T1000 (cell line): ENCODE results near the gene NUDCD2.
"Not testable (repeated sequence)": the region's sequence is repeated elsewhere in the genome, so short reads cannot be mapped to it uniquely, and the experiment has no call there.

Source experiments
- DNase-seq: peaks from one replicate; lab custom pipeline; 2025; ENCODE audit warnings: mixed read lengths; lab: John Stamatoyannopoulos, UW

NUDCD2 gene

DNA sequence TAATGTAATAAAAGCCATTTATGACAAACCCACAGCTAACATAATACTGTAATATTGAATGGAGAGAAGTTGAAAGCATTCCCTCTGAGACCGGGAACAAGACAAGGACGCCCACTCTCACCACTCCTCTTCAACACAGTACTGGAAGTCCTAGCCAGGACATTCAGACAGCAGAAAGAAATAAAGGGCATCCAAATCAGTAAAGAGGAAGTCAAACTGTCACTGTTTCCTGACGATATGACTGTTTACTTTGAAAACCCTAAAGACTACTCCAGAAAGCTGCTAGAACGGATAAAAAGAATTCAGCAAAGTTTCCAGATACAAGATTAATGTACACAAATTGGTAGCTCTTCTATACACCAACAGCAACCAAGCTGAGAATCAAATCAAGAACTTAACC, 33.8 kb downstream of the NUDCD2 start:
- not testable (repeated sequence) for DNase-seq

DNA sequence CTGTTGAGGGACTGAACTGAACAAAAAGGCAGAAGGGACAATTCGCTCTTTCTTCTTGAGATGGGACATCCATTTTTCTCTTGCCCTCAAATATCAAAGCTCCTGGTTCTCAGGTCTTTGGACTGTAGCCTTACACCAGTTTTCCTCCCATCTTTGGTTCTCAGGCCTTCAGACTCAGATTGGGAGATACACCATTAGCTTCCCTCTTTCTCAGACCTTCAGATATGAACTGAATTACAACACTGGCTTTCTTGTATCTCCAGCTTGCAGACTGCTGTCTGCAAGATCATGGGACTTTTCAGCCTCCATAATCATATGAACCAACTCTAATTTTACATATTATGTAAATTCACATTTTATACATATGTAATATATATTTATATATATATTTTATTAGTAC, 35.1 kb downstream of the NUDCD2 start:
- no peak for DNase-seq

DNA sequence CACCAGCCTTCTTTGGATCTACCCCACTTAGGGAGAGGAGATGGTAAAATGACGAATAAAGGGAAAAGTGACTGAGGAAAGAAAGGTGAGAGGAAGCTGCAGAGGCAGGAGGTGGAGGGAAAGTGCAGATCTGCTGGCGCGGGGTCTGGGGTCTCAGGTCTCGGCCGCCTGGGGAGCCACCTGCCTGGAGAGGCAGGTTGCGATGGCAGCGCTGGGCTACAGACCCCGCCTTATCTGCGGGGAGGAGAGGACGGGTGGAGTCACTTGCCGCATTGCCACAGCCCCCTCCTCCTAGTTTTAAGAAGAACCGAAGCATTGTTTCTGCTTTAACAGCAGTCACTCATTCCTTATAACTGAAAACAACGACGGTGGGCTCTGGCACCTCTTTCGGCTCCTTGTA, 44.2 kb downstream of the NUDCD2 start:
- DNase-seq = not testable (repeated sequence)

DNA sequence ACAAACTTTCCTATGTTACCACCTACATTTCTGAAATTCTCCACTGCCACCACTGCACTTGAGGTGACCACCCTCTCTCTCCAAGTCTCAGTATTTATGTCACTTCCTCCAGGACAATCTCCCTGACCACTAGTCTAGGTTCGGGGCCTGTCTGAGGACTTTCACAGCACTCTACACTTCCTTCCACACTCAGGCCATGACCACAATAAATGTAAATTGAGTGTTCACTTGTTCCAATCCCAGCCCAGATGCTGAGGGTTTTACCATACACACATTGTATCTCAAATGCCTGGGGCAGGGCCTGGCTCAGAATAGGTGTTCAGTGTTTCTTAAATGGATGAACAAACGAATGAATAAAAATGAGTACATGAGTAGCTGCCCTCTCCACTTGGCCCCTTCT, 49.4 kb downstream of the NUDCD2 start:
- DNase-seq = no peak

DNA sequence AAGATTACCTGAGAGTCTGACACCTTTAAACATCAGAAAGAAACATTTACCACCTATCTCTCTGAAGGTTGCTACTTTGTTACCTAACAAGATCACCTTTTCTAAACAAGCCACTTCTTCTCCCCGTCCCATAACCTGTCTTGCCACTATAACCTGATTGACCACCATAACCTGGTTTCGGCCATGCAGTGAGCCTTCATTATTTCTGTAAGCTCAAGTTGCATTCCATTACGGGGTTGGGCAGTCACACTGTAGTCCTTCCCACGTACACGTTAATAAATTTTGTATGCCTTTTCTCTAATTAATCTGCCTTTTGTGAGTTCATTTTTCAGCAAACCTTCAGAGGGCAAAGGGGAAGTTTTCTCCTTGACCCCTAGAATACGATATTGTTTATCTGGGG, 50.5 kb downstream of the NUDCD2 start:
- no peak for DNase-seq

DNA sequence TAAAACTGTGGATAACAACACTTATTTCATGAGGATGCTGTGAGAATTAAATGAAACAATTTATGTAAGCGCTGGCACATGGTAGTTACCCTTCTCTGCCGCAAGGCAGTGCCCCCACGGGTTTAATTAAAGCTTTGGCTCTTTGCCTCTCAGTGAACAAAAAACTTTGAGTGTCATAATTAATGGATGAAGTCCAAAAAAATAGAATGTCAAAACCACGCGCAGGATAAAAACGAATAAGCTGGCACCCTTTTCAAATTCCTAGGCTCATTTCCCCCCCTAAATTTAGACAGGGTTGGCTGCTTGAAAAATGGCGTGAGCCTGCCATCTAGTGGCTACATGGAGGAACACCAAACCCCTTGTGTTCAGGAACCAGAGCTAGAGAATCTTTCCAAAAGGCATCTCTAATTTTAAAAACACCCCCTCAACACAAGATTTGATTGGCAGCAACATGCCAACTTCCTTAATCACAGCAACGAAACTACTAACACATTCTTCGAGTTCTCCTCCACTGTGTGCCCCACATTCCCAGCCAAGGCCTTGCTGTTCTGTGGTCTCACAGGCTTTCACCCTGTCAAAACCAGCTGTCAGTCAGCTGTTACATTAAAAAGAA, 51.5 kb downstream of the NUDCD2 start:
- no peak for DNase-seq

DNA sequence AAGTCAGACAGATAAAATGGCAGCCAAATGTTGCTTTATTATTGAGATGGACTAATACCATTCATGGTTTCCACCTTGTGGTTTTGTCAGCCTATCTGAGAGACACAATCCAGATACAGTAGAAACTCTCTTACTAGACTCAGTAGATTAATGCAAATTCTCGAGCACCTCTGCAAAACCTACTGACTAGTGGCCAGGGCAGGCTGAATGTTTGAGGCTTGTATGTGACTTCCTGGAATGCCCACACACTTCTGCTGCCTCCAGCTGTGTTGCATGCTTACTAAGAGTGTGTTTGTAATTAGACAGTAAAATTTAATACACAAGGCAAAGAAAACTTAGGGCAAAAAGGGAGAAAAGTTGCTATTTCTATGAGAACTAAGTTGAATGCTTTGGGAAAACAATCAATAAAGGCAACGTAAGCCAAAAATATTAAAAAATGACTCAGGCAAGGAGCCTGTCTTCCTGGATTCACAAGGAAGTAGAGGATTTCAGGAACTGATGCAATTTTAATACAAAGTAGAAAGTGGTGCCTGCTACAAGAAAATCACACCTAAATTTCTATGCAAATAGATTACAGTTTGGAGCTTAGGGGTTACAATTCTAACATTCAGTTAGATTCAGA, 52.8 kb downstream of the NUDCD2 start:
- no peak for DNase-seq

DNA sequence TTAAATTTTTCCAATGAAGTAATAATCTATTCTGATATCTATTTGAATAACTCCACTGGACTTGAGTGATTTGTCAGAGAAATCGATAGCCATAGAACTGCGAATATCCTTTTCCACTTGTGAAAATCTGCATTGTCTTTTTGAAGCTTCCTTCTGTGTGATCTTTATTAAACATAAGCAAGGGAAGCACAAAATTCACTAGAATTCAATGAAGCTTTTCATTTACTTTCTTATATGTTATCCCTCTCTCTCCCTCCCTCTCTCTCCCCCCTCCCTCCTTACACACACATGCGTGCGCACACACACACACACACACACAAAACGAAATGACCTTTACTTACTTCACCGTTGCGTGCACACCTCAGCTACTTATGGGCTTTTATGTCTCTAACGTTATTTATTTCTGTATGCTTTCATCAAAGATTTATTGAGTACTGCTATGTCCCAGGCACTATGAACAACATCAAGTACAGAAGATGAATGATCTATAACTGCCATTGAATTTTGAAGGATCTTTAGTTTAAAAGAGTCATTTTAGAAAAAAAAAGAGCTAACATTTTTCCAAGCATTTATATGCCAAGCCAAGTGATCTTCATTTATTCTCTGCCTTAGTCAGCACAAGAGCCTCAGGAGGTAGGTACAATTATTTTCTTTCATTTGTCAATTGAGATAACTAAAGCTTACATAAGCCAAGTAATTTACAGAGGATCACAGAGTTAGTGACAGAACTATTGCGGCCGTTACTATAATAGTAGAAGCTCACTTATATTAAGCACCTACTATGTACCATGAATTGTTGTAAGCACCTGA, 55.3 kb downstream of the NUDCD2 start:
- DNase-seq = no peak

DNA sequence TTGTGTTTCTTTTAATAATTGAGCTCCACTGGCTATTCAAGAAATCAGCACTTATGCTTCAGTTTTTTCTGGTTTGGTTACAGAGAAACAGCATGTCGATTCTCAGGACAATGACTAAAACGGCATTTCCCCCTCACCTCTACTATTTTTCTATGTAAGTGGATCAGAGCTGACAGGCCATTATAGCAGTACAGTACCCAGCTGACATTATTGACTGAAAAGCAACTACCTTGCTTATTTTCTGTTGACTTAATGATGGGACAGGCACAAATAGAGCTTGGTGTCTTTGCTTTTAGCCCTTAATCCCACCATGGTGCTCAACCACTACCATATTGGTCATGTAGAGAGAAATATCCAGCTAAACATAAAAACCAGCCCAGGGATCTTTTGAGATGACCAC, 57.9 kb downstream of the NUDCD2 start:
- no peak for DNase-seq

DNA sequence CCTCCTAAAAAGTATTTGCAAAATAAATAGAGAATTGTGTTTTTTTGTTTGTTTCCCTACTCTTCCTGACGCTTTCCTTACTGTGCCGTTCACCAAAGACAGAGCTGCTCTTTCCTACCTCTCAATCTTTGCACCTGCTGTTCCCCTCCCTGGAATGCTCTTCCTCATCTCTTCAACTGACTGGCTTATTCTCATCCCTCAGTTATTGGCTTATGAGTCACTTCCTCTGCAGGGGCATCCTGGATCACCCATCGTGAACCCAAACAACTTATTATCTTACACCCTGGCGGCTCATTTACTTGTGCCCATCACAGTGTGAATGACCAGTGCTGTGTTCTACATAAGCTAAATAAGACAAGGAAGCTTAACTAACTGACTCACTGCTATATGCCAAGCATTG, 58.6 kb downstream of the NUDCD2 start:
- no peak for DNase-seq

DNA sequence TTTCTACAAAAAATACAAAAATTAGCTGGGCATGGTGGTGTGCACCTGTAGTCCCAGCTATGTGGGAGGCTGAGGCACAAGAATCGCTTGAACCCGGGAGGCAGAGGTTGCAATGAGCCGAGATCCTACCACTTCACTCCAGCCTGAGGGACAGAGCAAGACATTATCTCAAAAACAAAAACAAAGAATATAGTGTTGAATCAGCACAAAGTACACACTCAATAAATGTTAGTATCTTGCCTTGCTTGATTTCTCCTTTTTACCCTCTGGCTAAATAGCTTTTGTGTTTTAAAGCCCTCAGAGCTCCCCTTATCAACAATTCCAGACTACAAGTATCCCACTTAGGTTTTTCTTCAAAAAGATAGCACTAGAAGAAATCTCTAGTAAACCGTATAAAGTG, 60.0 kb downstream of the NUDCD2 start:
- DNase-seq = no peak

DNA sequence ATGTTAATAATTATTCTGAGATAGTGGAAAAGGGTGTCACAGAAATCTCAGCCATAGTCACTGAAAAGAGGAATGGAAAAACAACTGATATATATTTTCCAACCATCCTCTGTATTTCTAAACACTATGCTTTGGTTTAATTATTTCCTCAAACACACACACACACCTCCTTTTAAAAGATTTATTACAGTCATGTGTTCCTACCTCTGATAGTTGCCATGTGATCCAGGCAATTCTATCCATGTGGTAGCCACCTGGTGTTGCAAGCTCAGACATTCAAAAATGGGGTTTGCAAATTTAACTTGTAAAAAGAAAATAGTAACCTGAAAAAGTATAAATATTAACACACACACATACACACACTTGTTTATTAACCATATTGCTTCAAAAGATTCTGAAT, 62.5 kb downstream of the NUDCD2 start:
- DNase-seq = no peak

DNA sequence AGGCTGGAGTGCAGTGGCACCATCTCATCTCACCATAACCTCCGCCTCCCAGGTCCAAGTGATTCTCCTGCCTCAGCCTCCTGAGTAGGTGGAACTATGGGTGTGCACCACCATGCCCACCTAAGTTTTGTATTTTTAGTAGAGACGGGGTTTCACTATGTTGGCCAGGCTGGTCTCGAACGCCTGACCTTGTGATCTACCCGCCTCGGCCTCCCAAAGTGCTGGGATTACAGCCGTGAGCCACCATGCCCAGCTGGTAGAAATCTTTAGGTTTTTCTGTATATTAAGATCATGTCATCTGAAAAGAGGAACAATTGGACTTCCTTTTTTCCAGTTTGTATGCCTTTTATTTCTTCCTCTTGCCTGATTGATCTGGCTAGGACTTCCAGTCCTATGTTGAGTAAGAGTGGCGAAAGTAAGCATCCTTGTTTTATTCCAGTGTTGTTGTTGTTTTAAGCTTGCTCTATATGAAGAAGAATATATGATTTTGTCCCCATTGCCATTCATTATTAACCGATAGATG, 63.0 kb downstream of the NUDCD2 start:
- not testable (repeated sequence) for DNase-seq
